T-cell (primary cell): ENCODE results near the gene DPP10. TPM values are rescaled to one million over a fixed set of nuclear protein-coding genes. Genes with fewer than 3 reads are reported as not detected.

Experiments
- ATAC-seq, 4 experiments: fragments of 200-7000 bp in 3 of 4; fragments of 150-1000 bp in 1 of 4; cut with Tn5 transposase; replicated peaks in 1 of 4; 1 replicate in 3 of 4; 2 replicates in 1 of 4; pipeline ENCODE4 v1.10.0; 2021; ENCODE audit warnings: moderate library complexity in 3 of 4, mild to moderate bottlenecking in 2 of 4, moderate number of reproducible peaks in 1 of 4
- CTCF ChIA-PET, 2 donors: fragments of 300-600 bp; sonication (Branson Sonifier 250); formaldehyde crosslinking; loops; one replicate each; lab custom pipeline; 2022; ENCODE audit warnings: antibody characterized with exemption in 2 of 2; lab: Charles Lee
- POLR2A ChIA-PET, 2 donors: fragments of 300-600 bp; sonication (Branson Sonifier 250); formaldehyde crosslinking; loops; one replicate each; lab custom pipeline; 2022; ENCODE audit warnings: antibody characterized with exemption in 2 of 2; lab: Charles Lee
- DNase-seq, 35 experiments: peaks; one replicate each; pipeline versions ENCODE4 v3.0.0 to v3.0.0-alpha.2; 2013 to 2023
- H3K27ac ChIP-seq: one replicate; pipeline ENCODE4 v1.5.1; 2013; ENCODE audit warnings: low read length
- H3K27me3 ChIP-seq, 2 experiments: replicated peaks in 1 of 2; 1 replicate in 1 of 2; 2 replicates in 1 of 2; pipeline versions ENCODE4 v1.6.1 to v1.7.0; 2013; ENCODE audit warnings: low read length in 1 of 2, mixed read lengths in 1 of 2; ENCODE audit not compliant: control insufficient read depth in 2 of 2, insufficient read depth in 2 of 2; ENCODE audit errors: extremely low read depth in 1 of 2
- H3K36me3 ChIP-seq, 2 donors: 1 replicate in 1 of 2; 2 replicates in 1 of 2; pipeline versions ENCODE4 v1.6.1 to v1.7.0; 2013; ENCODE audit warnings: low read length in 1 of 2; ENCODE audit not compliant: control insufficient read depth in 2 of 2, insufficient read depth in 1 of 2; ENCODE audit errors: extremely low read depth in 1 of 2
- H3K4me1 ChIP-seq, 2 experiments: 1 replicate in 1 of 2; 2 replicates in 1 of 2; pipeline versions ENCODE4 v1.6.1 to v1.7.0; 2013; ENCODE audit warnings: low read length in 2 of 2, mixed read lengths in 1 of 2; ENCODE audit not compliant: insufficient read depth in 2 of 2, control insufficient read depth in 1 of 2; ENCODE audit errors: extremely low read depth in 1 of 2
- H3K4me3 ChIP-seq, 2 donors: 1 replicate in 1 of 2; 2 replicates in 1 of 2; pipeline versions ENCODE4 v1.5.1 to v1.7.0; 2013; ENCODE audit warnings: mild to moderate bottlenecking in 2 of 2, low read length in 1 of 2, moderate library complexity in 1 of 2; ENCODE audit not compliant: control insufficient read depth in 1 of 2; ENCODE audit errors: extremely low read depth in 1 of 2
- H3K9me3 ChIP-seq: 2 replicates; pipeline ENCODE4 v1.7.0; 2013
- H3K27ac Mint-ChIP-seq, 2 donors: one replicate each; pipeline ENCODE4 v1.8.0; 2020 to 2021; ENCODE audit warnings: mild to moderate bottlenecking in 2 of 2, mixed read lengths in 2 of 2
- H3K27me3 Mint-ChIP-seq, 2 donors: one replicate each; pipeline ENCODE4 v1.8.0; 2021 to 2022; ENCODE audit warnings: mixed read lengths in 2 of 2
- H3K36me3 Mint-ChIP-seq: one replicate; pipeline ENCODE4 v1.8.0; 2021; ENCODE audit warnings: mixed read lengths
- H3K4me1 Mint-ChIP-seq, 3 donors: one replicate each; pipeline ENCODE4 v1.8.0; 2020 to 2022; ENCODE audit warnings: mixed read lengths in 3 of 3, mild to moderate bottlenecking in 1 of 3
- H3K4me3 Mint-ChIP-seq, 3 donors: one replicate each; pipeline ENCODE4 v1.8.0; 2020 to 2022; ENCODE audit warnings: mild to moderate bottlenecking in 3 of 3, mixed read lengths in 3 of 3, moderate library complexity in 3 of 3
- H3K9me3 Mint-ChIP-seq, 3 donors: one replicate each; pipeline ENCODE4 v1.8.0; 2020 to 2022; ENCODE audit warnings: mixed read lengths in 3 of 3
- WGBS: methylation state at CpG from one replicate; pipeline ENCODE4 v1.1.5; 2013; ENCODE audit warnings: missing lambda C conversion rate; ENCODE audit not compliant: insufficient coverage; 5-methylcytosine and 5-hydroxymethylcytosine counted together
- total RNA-seq, 35 experiments: library from RNA in 6 of 35; stranded (reverse) in 6 of 35; fragments of 120-200 nt in 1 of 35; gene quantifications; one replicate each; pipeline versions ENCODE4 v1.2.1 to v1.2.4 and lab custom pipeline; 2013 to 2026

The DPP10 gene
- total RNA-seq, 5 donors from 2014 or later (not counting 1 experiment from before 2014, with no cell fraction given): not detected

GRCh38 chr2:114700440-114700839, 258.0 kb downstream of the DPP10 start:
- no peaks in the 10 kb centered on the region for H3K27me3 ChIP-seq
- H3K36me3 ChIP-seq: no peaks in the 10 kb centered on the region
- H3K9me3 ChIP-seq: peaks cover 4% of the 10 kb centered on the region
- ChIA-PET CTCF (no interaction called here), POLR2A (no interaction called here)
- ATAC-seq (no peak), DNase-seq (no peak)
- Mint-ChIP-seq H3K4me1 (no peaks in the 10 kb centered on the region), H3K36me3 (no peaks in the 10 kb centered on the region), H3K27me3 (no peaks in the 10 kb centered on the region), H3K9me3 (peaks cover 0 to 8% (median 6%) of the 10 kb centered on the region in 3 donors), H3K27ac (no peak overlapping the region), H3K4me3 (no peak overlapping the region)
- no peak overlapping the region for H3K4me3 ChIP-seq
- H3K27ac ChIP-seq: no peak overlapping the region
- WGBS: 44% methylated on average over 4 of the region's 5 CpGs
- peaks cover 0 to 2% of the 10 kb centered on the region in 2 experiments for H3K4me1 ChIP-seq

DNA sequence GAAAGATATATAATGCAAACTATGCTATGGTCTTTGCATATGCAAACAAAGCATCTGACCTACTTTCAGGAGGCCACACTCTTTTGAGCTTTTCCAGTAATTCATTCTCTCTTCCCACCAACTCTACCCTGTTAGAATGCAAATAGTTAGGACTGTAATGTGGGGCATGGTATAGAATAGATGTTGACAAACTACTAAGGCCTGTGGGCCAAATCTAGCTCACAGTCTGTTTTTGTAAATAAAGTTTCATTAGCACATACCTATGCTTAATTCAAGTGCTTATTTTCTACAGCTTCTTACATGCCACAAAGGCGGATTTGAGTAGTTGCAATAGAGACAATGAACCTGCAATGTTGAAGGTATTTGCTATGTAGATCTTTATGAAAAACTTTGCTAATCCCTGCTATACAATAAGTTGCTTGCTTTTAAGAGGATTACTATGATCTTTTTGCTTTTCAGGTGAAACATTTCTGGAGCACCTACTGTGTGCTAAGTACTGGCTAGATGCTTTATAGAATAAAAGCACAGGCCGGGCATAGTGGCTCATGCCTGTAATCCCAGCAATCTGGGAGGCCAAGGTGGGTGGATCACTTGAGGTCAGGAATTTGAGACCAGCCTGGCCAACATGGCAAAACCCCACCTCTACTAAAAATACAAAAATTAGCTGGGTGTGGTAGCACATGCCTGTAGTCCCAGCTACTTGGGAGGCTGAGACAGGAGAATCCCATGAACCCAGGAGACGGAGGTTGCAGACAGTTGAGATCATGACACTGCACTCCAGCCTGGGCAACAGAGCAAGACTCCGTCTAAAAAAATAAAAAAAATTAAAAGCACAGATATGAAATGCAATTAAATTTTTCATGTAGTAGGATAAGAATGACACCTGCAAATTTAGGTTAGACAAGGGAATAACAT, 267.8 kb downstream of the DPP10 start:
- no peaks in the 10 kb centered on the region for H3K4me1 ChIP-seq

GRCh38 chr2:114714313-114714712, 271.9 kb downstream of the DPP10 start:
- Mint-ChIP-seq H3K36me3 (no peaks in the 10 kb centered on the region), H3K4me1 (no peaks in the 10 kb centered on the region), H3K9me3 (no peaks in the 10 kb centered on the region), H3K4me3 (no peak overlapping the region), H3K27ac (no peak overlapping the region), H3K27me3 (peaks cover 0 to 3% of the 10 kb centered on the region in 2 donors)
- no peak overlapping the region for H3K4me3 ChIP-seq
- no peaks in the 10 kb centered on the region for H3K27me3 ChIP-seq
- no peaks in the 10 kb centered on the region for H3K36me3 ChIP-seq
- ATAC-seq: no peak
- H3K9me3 ChIP-seq: no peaks in the 10 kb centered on the region
- H3K27ac ChIP-seq: no peak overlapping the region
- ChIA-PET CTCF (no interaction called here), POLR2A (no interaction called here)
- 20% methylated on average over 1 of the region's 1 CpG for WGBS
- DNase-seq: no peak
- H3K4me1 ChIP-seq: no peaks in the 10 kb centered on the region

More for the DNA sequence above, 267.8 kb downstream of the DPP10 start:
- peaks cover 0 to 3% of the 10 kb centered on the region in 2 donors for H3K27me3 Mint-ChIP-seq
- no peaks in the 10 kb centered on the region for H3K27me3 ChIP-seq
- H3K4me3 Mint-ChIP-seq: no peak overlapping the region
- ATAC-seq: no peak
- no peaks in the 10 kb centered on the region for H3K36me3 ChIP-seq
- no peak for DNase-seq
- H3K36me3 Mint-ChIP-seq: no peaks in the 10 kb centered on the region
- H3K4me1 Mint-ChIP-seq: no peaks in the 10 kb centered on the region
- 80% methylated on average over 1 of the region's 4 CpGs for WGBS
- H3K27ac Mint-ChIP-seq: no peak overlapping the region
- CTCF ChIA-PET: no interaction called here
- H3K27ac ChIP-seq: no peak overlapping the region
- POLR2A ChIA-PET: no interaction called here
- peaks cover 0 to 4% (median 0%) of the 10 kb centered on the region in 3 donors for H3K9me3 Mint-ChIP-seq
- no peak overlapping the region for H3K4me3 ChIP-seq
- no peaks in the 10 kb centered on the region for H3K9me3 ChIP-seq

DNA sequence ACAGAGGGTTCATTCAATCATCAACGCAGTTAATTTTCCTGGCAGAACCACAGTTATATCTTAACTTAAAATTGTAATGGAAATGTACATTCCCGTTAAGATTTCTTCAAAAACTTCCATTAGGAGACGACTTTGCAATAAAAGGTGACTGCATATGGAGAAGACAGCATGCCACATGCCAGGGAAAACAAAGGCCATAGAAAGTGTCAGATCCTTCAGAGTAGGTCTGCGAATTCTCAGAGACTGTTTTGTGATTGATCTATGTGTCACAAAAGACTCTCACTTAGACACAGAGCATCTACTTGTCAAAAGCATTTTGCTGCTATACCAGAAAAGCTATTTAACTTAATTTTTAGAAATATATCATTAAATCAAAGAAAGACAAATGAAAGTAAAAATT, 274.6 kb downstream of the DPP10 start:
- no CpG with 5 or more reads among the region's 4 CpGs for WGBS
- DNase-seq (no peak), ATAC-seq (no peak)
- no peaks in the 10 kb centered on the region for H3K4me1 ChIP-seq
- Mint-ChIP-seq H3K27me3 (no peaks in the 10 kb centered on the region), H3K4me3 (no peak overlapping the region), H3K27ac (no peak overlapping the region), H3K9me3 (no peaks in the 10 kb centered on the region), H3K4me1 (no peaks in the 10 kb centered on the region), H3K36me3 (no peaks in the 10 kb centered on the region)
- no peaks in the 10 kb centered on the region for H3K27me3 ChIP-seq
- no peak overlapping the region for H3K27ac ChIP-seq
- H3K36me3 ChIP-seq: no peaks in the 10 kb centered on the region
- CTCF ChIA-PET: no interaction called here
- no peaks in the 10 kb centered on the region for H3K9me3 ChIP-seq
- POLR2A ChIA-PET: no interaction called here
- no peak overlapping the region for H3K4me3 ChIP-seq

DNA sequence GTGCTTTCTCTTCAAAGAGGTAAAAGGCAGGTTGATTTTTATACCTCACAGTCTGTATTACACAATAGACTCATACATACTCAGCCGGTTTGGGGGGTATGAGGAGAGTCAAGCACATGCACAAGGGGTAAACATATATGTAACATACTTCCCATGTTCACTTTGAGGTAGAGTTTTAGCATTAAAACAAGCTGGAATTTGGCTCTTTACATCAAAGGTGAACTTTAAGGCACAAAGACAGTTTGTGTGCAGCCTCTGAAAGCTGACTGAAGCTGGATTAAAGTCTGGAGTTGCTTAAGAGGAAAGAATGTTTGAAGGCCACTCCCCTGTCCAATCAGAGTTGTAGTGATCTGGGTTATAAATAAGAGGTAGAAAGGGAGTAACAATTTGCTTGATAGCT, 282.0 kb downstream of the DPP10 start:
- DNase-seq: no peak
- no peaks in the 10 kb centered on the region for H3K27me3 Mint-ChIP-seq
- H3K36me3 Mint-ChIP-seq: no peaks in the 10 kb centered on the region
- no peak overlapping the region for H3K4me3 Mint-ChIP-seq
- H3K9me3 ChIP-seq: no peaks in the 10 kb centered on the region
- H3K4me3 ChIP-seq: no peak overlapping the region
- H3K27ac ChIP-seq: no peak overlapping the region
- ATAC-seq: no peak
- no peaks in the 10 kb centered on the region for H3K27me3 ChIP-seq
- no peaks in the 10 kb centered on the region for H3K36me3 ChIP-seq
- no peaks in the 10 kb centered on the region for H3K9me3 Mint-ChIP-seq
- ChIA-PET CTCF (no interaction called here), POLR2A (no interaction called here)
- no peaks in the 10 kb centered on the region for H3K4me1 Mint-ChIP-seq
- no peaks in the 10 kb centered on the region for H3K4me1 ChIP-seq
- no CpG with 5 or more reads among the region's 1 CpG for whole genome bisulfite sequencing
- no peak overlapping the region for H3K27ac Mint-ChIP-seq

DNA sequence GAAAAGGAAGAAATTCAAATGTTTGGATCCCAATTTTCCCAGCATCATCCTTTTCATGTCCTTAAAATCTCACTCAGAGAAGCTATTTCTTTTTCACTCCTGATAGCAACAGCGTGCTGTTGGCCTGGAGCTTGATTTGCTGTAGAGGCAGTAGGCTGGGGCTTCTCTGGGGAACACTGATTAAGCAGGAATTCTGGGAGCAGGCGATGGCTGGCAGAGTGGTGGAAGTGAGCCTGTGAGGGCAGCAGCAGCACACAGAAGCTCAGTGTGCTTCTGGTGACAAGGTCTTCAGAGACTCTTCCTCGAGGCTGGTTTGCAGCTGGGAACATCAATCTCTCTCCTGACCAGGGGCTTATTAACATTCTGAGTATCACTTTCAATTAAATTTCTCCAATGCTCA, 284.6 kb downstream of the DPP10 start:
- DNase-seq: no peak
- H3K4me3 Mint-ChIP-seq: no peak overlapping the region
- peaks cover 0 to 5% (median 0%) of the 10 kb centered on the region in 3 donors for H3K9me3 Mint-ChIP-seq
- Histone ChIP-seq H3K9me3 (no peaks in the 10 kb centered on the region), H3K27ac (no peak overlapping the region), H3K4me1 (no peaks in the 10 kb centered on the region), H3K4me3 (no peak overlapping the region), H3K36me3 (no peaks in the 10 kb centered on the region), H3K27me3 (no peaks in the 10 kb centered on the region)
- H3K27ac Mint-ChIP-seq: no peak overlapping the region
- 81% methylated on average over 3 of the region's 3 CpGs for WGBS
- CTCF ChIA-PET: no interaction called here
- no peaks in the 10 kb centered on the region for H3K4me1 Mint-ChIP-seq
- POLR2A ChIA-PET: no interaction called here
- no peaks in the 10 kb centered on the region for H3K36me3 Mint-ChIP-seq
- peaks cover 0 to under 1% of the 10 kb centered on the region in 2 donors for H3K27me3 Mint-ChIP-seq
- ATAC-seq: no peak
